Neural crest cell (in vitro differentiated cells): ENCODE data around the gene RNF144A. TPM values are rescaled to one million over a fixed set of nuclear protein-coding genes. Genes with fewer than 3 reads are reported as not detected.

Source experiments
- DNase-seq: peaks from one replicate; pipeline ENCODE4 v3.0.0; 2021; ENCODE audit warnings: low read depth, mixed read lengths, low spot score
- H3K27ac Mint-ChIP-seq: one replicate; pipeline ENCODE4 v1.8.0; 2021; ENCODE audit warnings: mild to moderate bottlenecking, mixed read lengths; ENCODE audit not compliant: unreplicated experiment
- H3K27me3 Mint-ChIP-seq: 2 replicates; pipeline ENCODE4 v1.8.0; 2021; ENCODE audit warnings: low read depth, mild to moderate bottlenecking, mixed read lengths
- H3K36me3 Mint-ChIP-seq: 2 replicates; pipeline ENCODE4 v1.8.0; 2021; ENCODE audit warnings: low read depth, mild to moderate bottlenecking, mixed read lengths
- H3K4me1 Mint-ChIP-seq: 2 replicates; pipeline ENCODE4 v1.8.0; 2021; ENCODE audit warnings: mixed read lengths
- H3K4me3 Mint-ChIP-seq: one replicate; pipeline ENCODE4 v1.8.0; 2021; ENCODE audit warnings: mild to moderate bottlenecking, mixed read lengths
- H3K9me3 Mint-ChIP-seq: 2 replicates; pipeline ENCODE4 v1.8.0; 2021; ENCODE audit warnings: mixed read lengths
- total RNA-seq: library from RNA; stranded (reverse); gene quantifications from 2 replicates; pipeline ENCODE4 v1.2.1, GENCODE V29; 2021
- TF ChIP-seq, protein P1 (sequence below): fragments of 200-600 bp; sonication (generic); conservative IDR thresholded peaks from 2 replicates; pipeline ENCODE4 v1.5.0; 2021; ENCODE audit warnings: antibody characterized with exemption, mild to moderate bottlenecking

Gene RNF144A
- total RNA-seq, 1 donor from 2014 or later: 49.6 TPM

DNA sequence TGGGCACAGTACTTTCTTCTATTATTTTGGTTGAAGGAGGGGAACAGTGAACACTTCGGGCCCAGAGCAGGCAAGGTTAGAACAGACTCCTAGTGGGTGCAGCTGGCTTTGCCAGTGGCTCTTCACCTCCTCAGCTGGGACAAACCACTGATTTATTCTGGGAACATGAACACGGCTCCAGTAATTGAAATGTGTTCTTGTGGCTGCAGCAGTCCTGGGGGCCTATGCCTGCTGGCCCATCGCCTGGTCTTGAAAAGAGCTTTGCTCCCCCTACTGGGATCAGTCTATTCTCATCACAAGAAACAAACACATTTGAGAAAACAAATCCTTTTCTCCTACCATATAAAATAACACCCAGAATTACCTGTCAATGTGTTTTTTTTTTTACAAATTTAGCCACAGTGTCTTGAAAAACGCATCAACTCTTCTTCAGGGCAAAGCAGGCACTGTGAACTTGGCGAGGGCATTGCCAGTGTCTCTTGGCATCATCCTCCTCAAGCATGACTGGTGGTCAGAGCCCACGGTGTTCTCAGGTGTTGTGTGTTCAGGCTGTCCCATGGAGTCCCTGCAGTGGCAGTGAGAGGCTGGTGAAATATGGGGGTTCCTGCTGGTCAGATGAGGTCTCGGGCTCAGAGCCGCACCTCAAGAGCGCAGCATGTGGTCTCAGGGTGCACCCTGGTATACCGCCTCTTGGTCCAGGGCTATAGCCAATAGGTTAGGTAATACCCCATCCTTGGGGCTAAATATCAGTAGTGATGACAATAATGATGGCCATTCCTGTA, 51.3 kb downstream of the RNF144A start:
- Mint-ChIP-seq H3K4me1 (peaks cover 8% of the 10 kb centered on the region), H3K36me3 (peaks cover 26% of the 10 kb centered on the region), H3K9me3 (no peaks in the 10 kb centered on the region)

DNA sequence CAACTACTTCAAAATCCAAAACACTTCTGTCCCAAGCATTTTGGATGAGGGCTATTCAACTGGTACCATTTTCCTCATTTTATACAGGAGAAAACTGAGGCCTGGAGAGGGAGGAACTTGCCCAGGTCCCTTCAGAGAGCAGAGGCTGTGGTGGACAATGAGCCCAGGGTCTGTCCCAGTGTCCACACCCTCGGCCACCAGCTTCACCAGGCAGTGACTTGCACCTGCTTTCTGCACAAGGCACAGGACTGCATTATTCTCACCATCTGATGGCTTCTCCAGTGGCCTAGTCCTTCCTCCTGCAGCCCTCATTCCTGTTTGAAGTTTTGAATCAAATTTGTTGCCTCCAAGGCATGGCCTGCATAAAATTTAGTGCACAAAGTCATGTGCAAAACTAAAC, 53.3 kb downstream of the RNF144A start:
- TF ChIP-seq, protein P1, sequence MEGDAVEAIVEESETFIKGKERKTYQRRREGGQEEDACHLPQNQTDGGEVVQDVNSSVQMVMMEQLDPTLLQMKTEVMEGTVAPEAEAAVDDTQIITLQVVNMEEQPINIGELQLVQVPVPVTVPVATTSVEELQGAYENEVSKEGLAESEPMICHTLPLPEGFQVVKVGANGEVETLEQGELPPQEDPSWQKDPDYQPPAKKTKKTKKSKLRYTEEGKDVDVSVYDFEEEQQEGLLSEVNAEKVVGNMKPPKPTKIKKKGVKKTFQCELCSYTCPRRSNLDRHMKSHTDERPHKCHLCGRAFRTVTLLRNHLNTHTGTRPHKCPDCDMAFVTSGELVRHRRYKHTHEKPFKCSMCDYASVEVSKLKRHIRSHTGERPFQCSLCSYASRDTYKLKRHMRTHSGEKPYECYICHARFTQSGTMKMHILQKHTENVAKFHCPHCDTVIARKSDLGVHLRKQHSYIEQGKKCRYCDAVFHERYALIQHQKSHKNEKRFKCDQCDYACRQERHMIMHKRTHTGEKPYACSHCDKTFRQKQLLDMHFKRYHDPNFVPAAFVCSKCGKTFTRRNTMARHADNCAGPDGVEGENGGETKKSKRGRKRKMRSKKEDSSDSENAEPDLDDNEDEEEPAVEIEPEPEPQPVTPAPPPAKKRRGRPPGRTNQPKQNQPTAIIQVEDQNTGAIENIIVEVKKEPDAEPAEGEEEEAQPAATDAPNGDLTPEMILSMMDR: no peak
- Mint-ChIP-seq H3K27ac (no peak overlapping the region), H3K9me3 (no peaks in the 10 kb centered on the region), H3K4me3 (no peak overlapping the region), H3K4me1 (peaks cover 4% of the 10 kb centered on the region), H3K36me3 (peaks cover 16% of the 10 kb centered on the region), H3K27me3 (no peaks in the 10 kb centered on the region)
- DNase-seq: no peak

More for the DNA sequence above, 51.3 kb downstream of the RNF144A start:
- TF ChIP-seq, protein P1: no peak
- Mint-ChIP-seq H3K4me3 (no peak overlapping the region), H3K27me3 (no peaks in the 10 kb centered on the region), H3K27ac (no peak overlapping the region)
- DNase-seq: no peak

DNA sequence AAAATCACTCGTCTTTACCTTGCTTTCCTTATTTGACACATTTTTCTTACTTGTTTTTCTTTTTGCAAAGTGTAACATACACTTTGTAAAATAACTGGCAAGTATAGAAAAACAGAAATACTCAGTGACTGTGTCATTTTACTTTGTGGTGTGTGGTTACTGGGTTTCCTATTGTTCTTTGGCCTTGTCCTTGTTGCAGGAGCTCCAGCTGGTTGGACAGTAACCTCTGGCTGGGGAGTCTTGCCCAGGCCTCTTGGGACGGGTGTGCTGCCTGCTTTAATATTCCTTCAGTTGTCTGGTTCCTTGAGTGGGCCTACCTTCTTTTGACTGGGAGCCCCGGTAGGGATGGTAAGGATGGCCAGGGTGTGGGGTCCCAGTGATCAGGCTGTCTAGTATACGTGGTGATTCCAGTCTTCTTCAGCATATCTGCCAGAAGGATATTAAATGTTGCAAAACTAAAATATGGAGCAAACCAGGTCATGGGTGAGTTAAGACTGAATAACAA, 53.8 kb downstream of the RNF144A start:
- Mint-ChIP-seq H3K4me1 (peaks cover 7% of the 10 kb centered on the region), H3K4me3 (no peak overlapping the region), H3K27ac (no peak overlapping the region), H3K9me3 (no peaks in the 10 kb centered on the region), H3K27me3 (no peaks in the 10 kb centered on the region), H3K36me3 (peaks cover 18% of the 10 kb centered on the region)
- TF ChIP-seq, protein P1: no peak
- DNase-seq: no peak

DNA sequence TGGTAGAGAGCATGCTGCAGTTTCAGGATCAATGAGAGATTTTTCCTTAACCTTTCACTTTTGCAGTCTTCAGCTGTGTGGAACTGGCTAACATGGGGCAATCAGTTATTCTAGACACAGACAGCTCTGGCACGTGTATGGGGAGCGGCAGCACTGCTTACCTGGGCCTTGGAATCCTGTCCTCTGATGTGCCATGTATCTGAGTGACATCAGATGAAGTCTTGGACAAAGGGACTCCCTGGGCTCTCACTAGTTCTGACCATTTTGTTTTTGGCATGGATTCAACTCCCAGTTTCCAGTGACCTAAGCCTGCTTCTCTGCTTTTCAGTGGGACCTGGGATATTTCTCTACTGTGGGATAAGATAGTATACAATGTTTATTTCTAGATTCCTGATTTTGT, 54.3 kb downstream of the RNF144A start:
- Mint-ChIP-seq H3K36me3 (peaks cover 20% of the 10 kb centered on the region), H3K27ac (no peak overlapping the region), H3K27me3 (no peaks in the 10 kb centered on the region), H3K9me3 (no peaks in the 10 kb centered on the region), H3K4me3 (no peak overlapping the region), H3K4me1 (peaks cover 9% of the 10 kb centered on the region)
- DNase-seq: no peak
- TF ChIP-seq, protein P1: no peak

DNA sequence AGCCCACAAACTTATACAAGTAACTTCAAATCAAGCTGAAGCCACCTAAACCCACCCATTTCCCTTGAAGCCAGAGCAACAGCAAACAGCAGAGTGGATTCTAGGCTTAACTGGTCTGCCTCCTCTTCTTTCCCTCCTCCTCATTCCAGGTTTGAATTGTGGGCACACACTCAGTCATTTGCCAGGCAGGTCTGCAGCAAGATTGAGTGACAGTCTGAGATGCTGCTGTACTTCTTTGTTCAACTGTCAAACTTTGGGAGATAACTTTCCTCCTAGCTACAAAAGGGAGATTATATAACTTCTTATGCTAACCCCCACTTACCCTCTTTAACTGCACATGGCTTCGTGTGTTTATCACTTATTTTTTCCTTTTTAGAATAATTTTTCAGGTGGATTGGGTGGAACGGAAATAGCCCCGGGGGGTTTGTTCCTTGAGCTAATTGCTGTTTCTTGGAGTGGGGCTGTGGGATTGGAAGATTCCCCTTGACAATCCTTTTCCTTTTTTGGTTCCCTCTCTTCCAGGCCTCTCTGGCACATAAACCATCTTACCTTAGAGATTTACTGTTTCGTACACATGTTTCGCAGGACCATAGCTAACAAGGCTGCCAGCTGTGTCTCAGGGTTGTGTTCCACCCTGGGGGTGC, 55.0 kb downstream of the RNF144A start:
- Mint-ChIP-seq H3K27ac (no peak overlapping the region), H3K27me3 (no peaks in the 10 kb centered on the region), H3K9me3 (no peaks in the 10 kb centered on the region), H3K4me3 (no peak overlapping the region), H3K36me3 (peaks cover 16% of the 10 kb centered on the region), H3K4me1 (peaks cover 9% of the 10 kb centered on the region)
- no peak for DNase-seq
- TF ChIP-seq, protein P1: no peak
